NCI-H2196 (cell line): ENCODE data around the gene CCDC183.
"Not testable (repeated sequence)": the region's sequence is repeated elsewhere in the genome, so short reads cannot be mapped to it uniquely, and the experiment has no call there.

Source experiments
- DNase-seq: peaks from one replicate; lab custom pipeline; 2025; ENCODE audit not compliant: unreplicated experiment; lab: John Stamatoyannopoulos, UW

The CCDC183 gene

DNA sequence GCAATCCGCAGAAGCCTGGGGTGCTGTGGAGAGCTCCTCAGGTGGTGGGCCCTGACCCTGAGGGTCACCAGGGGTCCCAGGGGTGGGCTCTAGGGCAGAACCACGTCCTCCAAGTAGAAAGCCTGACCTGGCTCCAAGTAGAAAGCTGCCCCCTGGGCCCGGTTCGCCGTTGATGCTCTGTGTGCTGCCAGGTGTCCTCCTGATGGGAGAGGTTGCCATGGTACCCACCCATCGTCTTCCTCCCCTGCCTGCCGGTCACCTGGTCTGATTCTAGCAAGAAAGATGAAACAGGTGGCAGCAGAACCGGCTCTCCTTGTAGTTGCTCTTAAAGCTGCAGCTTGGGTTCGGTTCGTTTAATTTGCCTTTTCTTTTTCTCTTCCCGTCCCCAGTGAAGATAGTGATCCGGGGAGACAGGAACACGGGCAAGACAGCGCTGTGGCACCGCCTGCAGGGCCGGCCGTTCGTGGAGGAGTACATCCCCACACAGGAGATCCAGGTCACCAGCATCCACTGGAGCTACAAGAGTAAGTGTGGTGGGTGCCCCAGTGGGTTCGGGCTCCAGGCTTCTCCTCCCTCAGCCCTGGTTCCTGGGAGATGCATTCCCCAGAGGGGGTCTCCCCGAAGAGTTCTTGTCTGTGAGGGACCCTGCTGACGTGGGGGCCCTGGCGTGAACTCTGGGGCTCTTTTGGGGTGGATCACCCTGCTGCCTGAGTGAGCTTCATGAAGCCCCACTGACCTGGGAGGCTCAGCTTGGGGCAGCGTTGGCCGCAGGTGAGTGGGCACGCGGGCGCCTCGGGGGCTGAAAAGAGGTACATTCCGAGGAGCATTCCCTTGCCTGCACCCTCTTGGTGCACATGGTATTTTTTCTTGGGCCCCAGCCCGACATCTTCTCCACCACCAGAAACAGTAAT lies 27.3 kb downstream of the CCDC183 start:
- DNase-seq, result no peak

- no peak for DNase-seq
Observed at GRCh38 chr9:136824496-136825225, 28.5 kb downstream of the CCDC183 start.

GRCh38 chr9:136825295-136826187 lies 29.4 kb downstream of the CCDC183 start:
- no peak for DNase-seq

DNA sequence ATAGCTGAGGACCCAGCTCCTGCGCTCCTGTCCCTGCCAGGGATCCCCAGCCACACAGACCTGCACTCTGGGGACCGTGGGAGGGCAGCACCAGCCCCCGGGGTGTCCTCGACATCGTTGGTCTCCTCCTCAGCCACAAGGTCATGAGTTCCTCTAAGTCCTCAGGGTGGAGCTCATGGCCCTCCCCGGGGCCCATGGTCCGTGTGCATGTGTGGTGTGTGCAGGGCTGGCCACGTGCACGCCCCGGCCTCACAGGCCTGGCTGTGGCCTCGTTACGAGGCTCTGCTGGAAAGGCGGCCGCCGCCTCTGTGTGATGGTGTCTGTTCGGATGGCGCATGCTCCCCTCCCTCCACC lies 30.0 kb downstream of the CCDC183 start:
- no peak for DNase-seq

- peak; percentile 19 for DNase-seq
Observed at GRCh38 chr9:136826703-136827582, 30.8 kb downstream of the CCDC183 start.

GRCh38 chr9:136827794-136828473 lies 31.8 kb downstream of the CCDC183 start:
- DNase-seq, result no peak

DNA sequence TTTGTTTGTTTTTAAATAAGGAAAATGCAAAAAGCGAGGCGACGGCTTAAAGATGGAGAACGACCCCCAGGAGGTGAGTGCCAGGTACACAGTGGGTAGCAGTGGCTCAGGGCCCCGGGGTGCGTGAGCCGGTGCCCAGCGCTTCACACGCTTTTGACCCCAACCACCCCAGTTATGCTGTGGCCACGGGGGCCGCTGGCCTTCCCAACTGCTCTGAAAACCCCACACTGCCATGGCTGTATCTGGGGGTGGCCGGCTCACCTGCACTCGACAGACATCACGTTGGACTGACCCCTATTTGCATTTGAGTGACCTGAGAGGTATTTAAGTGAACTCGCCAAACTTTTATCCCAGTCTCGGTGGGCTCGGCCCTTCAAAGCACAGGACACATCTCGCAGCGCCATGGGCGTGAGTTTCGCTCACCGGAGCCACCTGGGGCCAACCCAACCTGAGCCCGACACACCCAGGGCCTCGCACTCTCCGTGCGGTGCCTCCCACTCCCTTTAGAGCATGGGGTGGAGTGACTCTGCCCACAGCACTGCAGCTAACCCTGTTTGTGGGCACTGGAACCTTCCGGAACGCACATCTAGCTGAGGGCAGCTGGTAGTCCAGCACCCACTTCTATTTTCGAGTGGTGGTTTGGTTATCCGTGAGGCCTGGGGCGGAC lies 32.5 kb downstream of the CCDC183 start:
- no peak for DNase-seq

DNA sequence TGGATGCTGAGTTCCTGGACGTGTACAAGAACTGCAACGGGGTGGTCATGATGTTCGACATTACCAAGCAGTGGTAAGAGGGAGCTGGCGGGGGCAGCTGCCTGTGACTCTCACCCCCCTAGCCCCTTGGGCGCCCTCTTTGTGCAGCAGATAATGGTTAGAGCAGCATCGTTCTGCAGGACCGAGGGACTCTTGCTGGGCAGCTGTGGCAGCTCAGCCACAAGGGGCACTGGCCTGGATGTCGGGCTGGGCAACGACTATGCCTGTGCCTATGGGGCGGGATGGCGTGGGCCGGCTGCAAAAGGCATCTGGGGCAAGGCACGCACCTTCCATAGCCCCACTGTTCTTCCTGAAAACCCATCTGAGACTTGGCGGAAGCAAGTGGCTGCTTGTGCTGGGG lies 33.3 kb downstream of the CCDC183 start:
- DNase-seq, result no peak

GRCh38 chr9:136829981-136830885 lies 34.1 kb downstream of the CCDC183 start:
- no peak for DNase-seq

GRCh38 chr9:136831002-136831719 lies 35.0 kb downstream of the CCDC183 start:
- no peak for DNase-seq

DNA sequence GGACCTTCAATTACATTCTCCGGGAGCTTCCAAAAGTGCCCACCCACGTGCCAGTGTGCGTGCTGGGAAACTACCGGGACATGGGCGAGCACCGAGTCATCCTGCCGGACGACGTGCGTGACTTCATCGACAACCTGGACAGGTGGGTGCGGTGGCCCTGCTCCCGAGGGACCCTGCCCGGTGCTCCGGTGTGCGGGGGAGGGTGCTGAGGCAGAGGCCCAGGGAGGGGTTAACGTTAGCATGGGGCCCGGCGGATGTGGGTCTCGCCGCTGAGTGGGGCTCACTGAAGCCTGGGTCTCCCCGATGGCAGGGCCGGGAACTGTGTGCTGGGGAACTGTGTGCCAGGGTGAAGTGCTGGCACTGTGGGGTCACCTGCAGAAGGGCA lies 35.6 kb downstream of the CCDC183 start:
- no peak for DNase-seq

GRCh38 chr9:136832581-136832980 lies 36.4 kb downstream of the CCDC183 start:
- no peak for DNase-seq

GRCh38 chr9:136833381-136834048 lies 37.4 kb downstream of the CCDC183 start:
- DNase-seq, result not testable (repeated sequence)

- no peak for DNase-seq
Observed at GRCh38 chr9:136835162-136835931, 39.2 kb downstream of the CCDC183 start.

DNA sequence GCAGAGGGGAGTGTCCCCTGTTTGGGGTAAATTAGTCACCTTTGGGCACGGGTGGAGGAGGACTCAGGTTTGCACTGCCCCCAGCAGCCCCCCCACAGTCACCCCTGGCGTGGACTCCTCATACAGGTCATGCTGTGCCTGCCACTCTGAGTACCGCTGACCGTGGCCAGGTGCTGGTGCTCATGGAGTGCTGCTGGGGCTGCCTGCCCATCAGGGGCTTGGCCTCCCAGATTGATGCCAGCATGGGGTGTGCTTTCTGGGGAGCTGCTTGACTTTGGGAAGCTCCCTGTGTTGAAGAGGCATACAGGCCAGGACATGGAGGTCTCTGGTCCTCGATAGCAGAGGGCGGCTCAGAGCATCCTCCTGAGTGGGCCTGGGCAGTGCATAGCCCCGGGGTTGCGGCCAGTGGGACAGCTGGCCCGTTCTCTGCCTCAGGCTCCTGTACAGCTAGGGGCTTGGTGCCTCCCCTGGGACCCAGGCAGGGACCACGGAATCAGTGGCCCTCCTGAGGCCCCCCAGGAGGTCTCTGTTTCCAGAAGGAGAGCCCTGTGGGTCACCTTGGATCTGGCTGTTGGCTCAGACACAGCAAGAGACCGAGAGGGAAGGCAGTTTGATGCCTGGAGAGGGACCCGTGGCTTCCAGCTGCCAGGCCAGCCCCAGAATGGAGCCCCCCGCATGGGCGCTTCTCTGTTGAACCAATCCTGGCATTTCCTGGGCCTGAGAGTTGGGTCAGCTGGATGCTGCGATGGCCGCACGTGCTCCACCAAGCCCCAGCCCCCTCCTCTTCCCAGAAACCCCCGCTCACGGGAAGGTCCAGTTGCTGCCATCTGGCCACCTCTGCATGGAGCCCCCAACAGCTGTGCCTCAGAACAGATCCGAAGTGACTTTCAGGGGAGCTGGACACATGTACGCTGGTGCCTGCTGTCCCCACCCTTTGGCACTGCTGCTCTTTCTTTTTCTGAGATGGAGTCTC lies 40.1 kb downstream of the CCDC183 start:
- no peak for DNase-seq
